OCI-LY1 (cell line): Measurements from ENCODE around the gene NF2.

Source experiments
- EZH2 ChIP-seq: fragments of 200-600 bp; sonication (generic), shearing (Covaris generic); IDR thresholded peaks from 2 replicates; pipeline ENCODE4 v1.8.0; 2017; ENCODE audit warnings: borderline replicate concordance, mixed run types, mild to moderate bottlenecking, antibody characterized with exemption, low read length, moderate library complexity, mixed read lengths
- TF ChIP-seq, protein P1 (sequence below): fragments of 200-600 bp; sonication (generic), shearing (Covaris generic); IDR thresholded peaks from 2 replicates; pipeline ENCODE4 v1.5.1; 2017; ENCODE audit warnings: mild to moderate bottlenecking, antibody characterized with exemption, low read length, moderate library complexity, mixed read lengths

DNA sequence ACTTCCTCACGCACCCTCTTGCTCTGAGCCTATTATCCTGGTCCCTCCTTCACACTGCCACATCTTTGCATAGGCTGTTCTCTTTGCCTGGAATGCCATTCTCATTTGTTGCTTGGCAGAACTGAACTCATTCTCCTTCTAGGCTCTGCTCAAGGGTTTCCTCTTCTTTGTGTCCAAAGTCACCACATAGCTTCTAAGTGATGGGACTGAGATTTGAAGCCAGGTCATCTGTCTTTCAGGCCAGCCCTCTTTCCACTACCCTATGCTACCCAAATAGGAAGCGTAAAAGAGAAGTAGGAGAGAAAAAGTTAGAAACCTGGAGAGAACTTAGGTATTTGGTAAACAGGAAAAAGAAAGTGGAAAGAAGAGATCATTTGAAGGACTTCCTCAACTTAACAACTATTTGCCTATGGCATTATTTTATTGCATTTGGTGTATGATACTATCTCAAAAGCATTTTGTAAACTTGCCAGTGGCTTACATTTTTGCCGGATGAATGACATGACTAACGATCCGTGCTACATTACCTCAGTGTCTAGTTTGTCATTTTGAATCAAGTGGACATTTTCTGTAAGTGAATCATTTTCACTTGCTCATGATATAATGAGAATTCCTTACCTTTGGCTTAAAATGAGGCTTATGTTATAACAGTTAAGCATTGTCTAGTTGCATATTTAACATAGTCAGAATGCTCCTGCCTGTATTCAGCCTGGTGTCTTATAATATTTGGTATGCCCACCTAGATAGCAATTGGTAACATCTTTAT is 18.5 kb downstream of the NF2 start:
- TF ChIP-seq, protein P1, sequence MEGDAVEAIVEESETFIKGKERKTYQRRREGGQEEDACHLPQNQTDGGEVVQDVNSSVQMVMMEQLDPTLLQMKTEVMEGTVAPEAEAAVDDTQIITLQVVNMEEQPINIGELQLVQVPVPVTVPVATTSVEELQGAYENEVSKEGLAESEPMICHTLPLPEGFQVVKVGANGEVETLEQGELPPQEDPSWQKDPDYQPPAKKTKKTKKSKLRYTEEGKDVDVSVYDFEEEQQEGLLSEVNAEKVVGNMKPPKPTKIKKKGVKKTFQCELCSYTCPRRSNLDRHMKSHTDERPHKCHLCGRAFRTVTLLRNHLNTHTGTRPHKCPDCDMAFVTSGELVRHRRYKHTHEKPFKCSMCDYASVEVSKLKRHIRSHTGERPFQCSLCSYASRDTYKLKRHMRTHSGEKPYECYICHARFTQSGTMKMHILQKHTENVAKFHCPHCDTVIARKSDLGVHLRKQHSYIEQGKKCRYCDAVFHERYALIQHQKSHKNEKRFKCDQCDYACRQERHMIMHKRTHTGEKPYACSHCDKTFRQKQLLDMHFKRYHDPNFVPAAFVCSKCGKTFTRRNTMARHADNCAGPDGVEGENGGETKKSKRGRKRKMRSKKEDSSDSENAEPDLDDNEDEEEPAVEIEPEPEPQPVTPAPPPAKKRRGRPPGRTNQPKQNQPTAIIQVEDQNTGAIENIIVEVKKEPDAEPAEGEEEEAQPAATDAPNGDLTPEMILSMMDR = no peak
- TF ChIP-seq EZH2 = no peak
